Superior temporal gyrus (tissue), 1 donor: ENCODE results near the gene IKZF5.
A peak's percentile ranks its signal among the peaks of the same experiment; 100 is the strongest.

Source experiments
- DNase-seq: peaks from one replicate; pipeline ENCODE4 v3.0.0-alpha.2; 2016; ENCODE audit errors: extremely low spot score

IKZF5 gene

GRCh38 chr10:123008355-123009104, at the start of gene IKZF5, which contains the start of gene ACADSB:
Gene IKZF5, minus strand, starts transcription at chr10:123008795. Its CDS starts 10,170 bp downstream, at chr10:122998625.
Gene ACADSB, plus strand, starts transcription at chr10:123009006. Its CDS starts 24 bp downstream, at chr10:123009030.
- peak; percentile 93 for DNase-seq

- DNase-seq: peak; percentile 30
These were observed 49.4 kb upstream of the IKZF5 start for GRCh38 chr10:123057968-123058367.

- DNase-seq: no peak
These were observed 37.6 kb upstream of the IKZF5 start for GRCh38 chr10:123045961-123046731.

- DNase-seq: peak; percentile 74
These were observed 35.8 kb upstream of the IKZF5 start for GRCh38 chr10:123044391-123044790.

GRCh38 chr10:123043409-123043925, 34.9 kb upstream of the IKZF5 start:
- peak; percentile 89 for DNase-seq

GRCh38 chr10:123042708-123043408, 34.3 kb upstream of the IKZF5 start:
- no peak for DNase-seq

GRCh38 chr10:123039632-123039930, 31.0 kb upstream of the IKZF5 start:
- DNase-seq: no peak

GRCh38 chr10:123038782-123039631, 30.4 kb upstream of the IKZF5 start:
- no peak for DNase-seq

GRCh38 chr10:123035467-123036086, 27.0 kb upstream of the IKZF5 start:
- no peak for DNase-seq

GRCh38 chr10:123034332-123034731, 25.7 kb upstream of the IKZF5 start:
- no peak for DNase-seq

- peak; percentile 25 for DNase-seq
These were observed 22.5 kb upstream of the IKZF5 start for GRCh38 chr10:123031124-123031523.

- no peak for DNase-seq
These were observed 19.3 kb upstream of the IKZF5 start for GRCh38 chr10:123027861-123028260.

GRCh38 chr10:123026302-123026701, 17.7 kb upstream of the IKZF5 start:
- no peak for DNase-seq

- no peak for DNase-seq
These were observed 15.9 kb upstream of the IKZF5 start for GRCh38 chr10:123024540-123024939.

GRCh38 chr10:123021517-123021916, 12.9 kb upstream of the IKZF5 start:
- DNase-seq: no peak

GRCh38 chr10:123019941-123020703, 11.5 kb upstream of the IKZF5 start:
- no peak for DNase-seq

- no peak for DNase-seq
These were observed 10.7 kb upstream of the IKZF5 start for GRCh38 chr10:123019264-123019663.

GRCh38 chr10:123018531-123018930, 9.9 kb upstream of the IKZF5 start:
- DNase-seq: no peak

- no peak for DNase-seq
These were observed 9.0 kb upstream of the IKZF5 start for GRCh38 chr10:123017421-123018165.
